ENCODE measurements around the gene GATB.

DNA sequence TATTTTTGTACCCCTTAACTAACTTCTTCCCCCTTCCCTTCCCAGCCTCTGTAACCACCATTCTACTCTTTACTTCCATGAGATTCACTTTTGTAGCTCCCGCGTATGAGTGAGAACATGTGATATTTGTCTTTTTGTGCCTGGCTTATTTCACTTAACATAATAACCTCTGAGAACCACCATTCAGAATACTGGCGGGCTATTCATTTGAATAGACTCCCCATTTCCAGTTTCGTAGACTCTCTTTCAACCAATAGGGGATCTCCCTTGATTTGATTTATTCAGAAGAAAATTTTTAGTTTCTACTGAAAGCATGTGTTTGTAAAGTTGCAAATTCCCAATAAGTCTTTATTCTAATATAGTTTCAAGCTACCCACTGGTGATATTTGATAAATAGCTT lies 117.2 kb downstream of the GATB start:
- TF ChIP-seq EZH2 (IDR thresholded peaks at IDR 0.05; ENCODE audit: insufficient read depth, poor library complexity, severe bottlenecking) (no peak), EZH2phosphoT487 (IDR thresholded peaks at IDR 0.05; ENCODE audit: insufficient read depth, low read depth) (no peak)

All from GM23248 (cell line).